GM12878 (cell line): Measurements from ENCODE around the gene DEPDC7. TPM values are rescaled to one million over a fixed set of nuclear protein-coding genes. Genes with fewer than 3 reads are reported as not detected.

Source experiments
- ATAC-seq: fragments of 200-7000 bp; cut with Tn5 transposase; 3 replicates; pipeline ENCODE4 v1.9.1; 2020; ENCODE audit warnings: mild to moderate bottlenecking, moderate library complexity
- BruUV-seq: library from RNA; stranded (reverse); fragments of 400-500 nt; replicated peaks from 2 replicates; lab custom pipeline; 2021; lab: Mats Ljungman, UMichigan
- CTCF ChIA-PET: fragments of 300-600 bp; sonication (Branson Sonifier 250); formaldehyde crosslinking; extraction: SDS; loops from one replicate; lab custom pipeline; 2021; ENCODE audit warnings: inconsistent platforms; lab: Yijun Ruan, JAX
- POLR2A ChIA-PET: fragments of 350-600 bp; formaldehyde crosslinking; extraction: SDS; loops from one replicate; lab custom pipeline; 2021; ENCODE audit warnings: inconsistent platforms; lab: Charles Lee
- RAD21 ChIA-PET: fragments of 300-600 bp; sonication (Branson Sonifier 250); formaldehyde crosslinking; loops from one replicate; lab custom pipeline; 2023; ENCODE audit warnings: antibody characterized with exemption; ENCODE audit not compliant: unreplicated experiment; lab: Charles Lee
- SMC1A ChIA-PET: fragments of 300-600 bp; sonication (Branson Sonifier 250); formaldehyde crosslinking; loops from one replicate; lab custom pipeline; 2023; ENCODE audit not compliant: unreplicated experiment, uncharacterized antibody; lab: Charles Lee
- DNase-seq: peaks from one replicate; pipeline ENCODE4 v3.0.0-alpha.2; 2011; ENCODE audit warnings: low read depth, low spot score
- FAIRE-seq: peaks from 3 replicates; lab custom pipeline; 2011; peaks lifted over from hg19 to GRCh38; lab: Jason Lieb, UNC
- H2AFZ ChIP-seq: 2 replicates; pipeline ENCODE4 v1.6.0; 2011; ENCODE audit warnings: low read depth, low read length, control low read depth; ENCODE audit not compliant: control insufficient read depth
- H3K27ac ChIP-seq: 2 replicates; pipeline ENCODE4 v1.5.1; 2011; ENCODE audit warnings: control low read depth; ENCODE audit not compliant: control insufficient read depth, insufficient read depth
- H3K27me3 ChIP-seq, 2 experiments: replicated peaks in 1 of 2; 2 replicates each; pipeline versions ENCODE4 v1.6.0 to v1.6.1; 2011; ENCODE audit warnings: low read length in 1 of 2; ENCODE audit not compliant: control insufficient read depth in 2 of 2, insufficient read depth in 2 of 2
- H3K36me3 ChIP-seq, 2 experiments: 2 replicates each; pipeline ENCODE4 v1.5.1; 2011; ENCODE audit warnings: low read length in 1 of 2; ENCODE audit not compliant: control insufficient read depth in 2 of 2, insufficient read depth in 2 of 2
- H3K4me1 ChIP-seq: 2 replicates; pipeline ENCODE4 v1.6.1; 2011; ENCODE audit warnings: mild to moderate bottlenecking, low read length, moderate library complexity, mixed read lengths; ENCODE audit not compliant: control insufficient read depth, insufficient read depth
- H3K4me2 ChIP-seq: 2 replicates; pipeline ENCODE4 v1.6.0; 2011; ENCODE audit warnings: control low read depth; ENCODE audit not compliant: control insufficient read depth, insufficient read depth
- H3K4me3 ChIP-seq: fragments of 200-600 bp; sonication (generic); 2 replicates; pipeline ENCODE4 v1.5.1; 2016
- H3K79me2 ChIP-seq: 2 replicates; pipeline ENCODE4 v1.6.0; 2011; ENCODE audit warnings: low read length; ENCODE audit not compliant: control insufficient read depth, insufficient read depth
- H3K9ac ChIP-seq: 2 replicates; pipeline ENCODE4 v1.8.0; 2011; ENCODE audit warnings: low read length, control low read depth, mixed read lengths; ENCODE audit not compliant: control insufficient read depth, insufficient read depth
- H3K9me3 ChIP-seq: replicated peaks from 3 replicates; pipeline ENCODE4 v1.5.1; 2011; ENCODE audit warnings: mild to moderate bottlenecking, low read length; ENCODE audit not compliant: control insufficient read depth, insufficient read depth
- H4K20me1 ChIP-seq: 2 replicates; pipeline ENCODE4 v1.6.0; 2011; ENCODE audit not compliant: control insufficient read depth, insufficient read depth
- MYB ChIP-seq: fragments of 150-350 bp; IDR thresholded peaks from 2 replicates; pipeline ENCODE4 v1.6.1; 2014; ENCODE audit warnings: mild to moderate bottlenecking, low read depth, low read length, borderline replicate concordance
- WGBS: methylation state at CpG from one replicate; pipeline ENCODE4 v1.1.6; 2016; ENCODE audit warnings: low lambda C conversion rate; ENCODE audit not compliant: insufficient replicate concordance, insufficient coverage; ENCODE audit errors: missing lambda C conversion rate; 5-methylcytosine and 5-hydroxymethylcytosine counted together
- in situ Hi-C: fragments of 300-500 bp; cut with MboI; formaldehyde crosslinking; loops from 9 replicates; pipeline ENCODE4 v1.14.3; 2018; ENCODE audit warnings: mixed read lengths
- intact Hi-C: fragments of 100-400 bp; cut with micrococcal nuclease; formaldehyde crosslinking; loops from one replicate; pipeline ENCODE4 v1.14.2; 2022; ENCODE audit not compliant: unreplicated experiment
- polyA plus RNA-seq, 11 experiments: library from polyadenylated mRNA; depleted of rRNA in 4 of 11; unstranded in 6 of 11; stranded (reverse) in 5 of 11; fragments of >200 nt; fragmentation: Nextera tagmentation in 4 of 11; fragmentation: Illumina TruSeq in 1 of 11; extraction: Ambion mirVana in 4 of 11; extraction: Trizol in 1 of 11; gene quantifications; 1 replicate in 1 of 11; 2 replicates in 10 of 11; pipeline versions ENCODE4 v1.2.1 to v1.2.3, GENCODE V29; 2011 to 2016; ENCODE audit warnings: inconsistent platforms in 2 of 11, missing spikeins in 2 of 11, low read depth in 1 of 11
- total RNA-seq, 4 experiments: library from RNA; depleted of rRNA in 3 of 4; stranded (reverse); fragments of >200 nt in 3 of 4; fragmentation: Illumina TruSeq in 1 of 4; extraction: Trizol in 1 of 4; gene quantifications; 2 replicates each; pipeline versions ENCODE4 v1.2.1 to v1.2.3, GENCODE V29; 2013 to 2021
- TF ChIP-seq, protein P1 (sequence below): fragments of 450-650 bp; IDR thresholded peaks from 2 replicates; pipeline ENCODE4 v1.6.1; 2016; ENCODE audit warnings: mild to moderate bottlenecking, moderate library complexity, borderline replicate concordance

Gene DEPDC7
- total and polyA plus RNA-seq, 10 of the 15 experiments (the other 5 are each of a cell fraction or from before 2014, with no cell fraction given) = 0.06 to 1.1 (median 0.49) TPM

DNA sequence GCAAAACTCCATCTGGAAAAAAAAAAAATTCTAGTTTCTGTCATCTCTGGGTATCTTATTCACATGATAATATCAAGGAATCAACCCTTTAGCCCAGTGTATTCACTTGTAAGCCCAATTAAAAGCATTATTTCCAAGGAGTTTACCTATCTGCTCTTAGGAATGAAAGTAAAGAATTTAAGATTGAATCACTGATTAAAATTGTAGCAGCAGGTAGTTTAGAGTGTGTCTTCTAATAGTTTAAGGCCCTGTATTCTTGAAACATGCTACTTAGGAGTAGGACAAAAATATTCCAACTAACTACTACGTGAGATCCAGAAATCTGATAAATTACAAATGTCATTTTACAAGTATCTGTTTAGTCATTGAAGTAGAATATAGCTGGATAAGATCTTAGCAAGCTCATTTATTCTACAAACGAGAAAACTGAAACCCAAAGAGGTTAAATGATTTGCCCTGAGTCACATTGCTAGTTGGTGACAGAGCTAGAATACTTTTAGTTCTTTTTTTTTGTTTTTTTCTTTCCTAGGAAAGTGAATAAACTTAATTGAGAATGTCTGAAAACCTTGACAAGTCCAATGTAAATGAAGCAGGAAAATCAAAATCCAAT, 27.6 kb downstream of the DEPDC7 start:
- H3K9me3 ChIP-seq = no peaks in the 10 kb centered on the region
- H3K27ac ChIP-seq = no peak overlapping the region
- whole genome bisulfite sequencing = 20% methylated on average over 2 of the region's 2 CpGs
- no peak overlapping the region for H3K4me3 ChIP-seq
- TF ChIP-seq, protein P1, sequence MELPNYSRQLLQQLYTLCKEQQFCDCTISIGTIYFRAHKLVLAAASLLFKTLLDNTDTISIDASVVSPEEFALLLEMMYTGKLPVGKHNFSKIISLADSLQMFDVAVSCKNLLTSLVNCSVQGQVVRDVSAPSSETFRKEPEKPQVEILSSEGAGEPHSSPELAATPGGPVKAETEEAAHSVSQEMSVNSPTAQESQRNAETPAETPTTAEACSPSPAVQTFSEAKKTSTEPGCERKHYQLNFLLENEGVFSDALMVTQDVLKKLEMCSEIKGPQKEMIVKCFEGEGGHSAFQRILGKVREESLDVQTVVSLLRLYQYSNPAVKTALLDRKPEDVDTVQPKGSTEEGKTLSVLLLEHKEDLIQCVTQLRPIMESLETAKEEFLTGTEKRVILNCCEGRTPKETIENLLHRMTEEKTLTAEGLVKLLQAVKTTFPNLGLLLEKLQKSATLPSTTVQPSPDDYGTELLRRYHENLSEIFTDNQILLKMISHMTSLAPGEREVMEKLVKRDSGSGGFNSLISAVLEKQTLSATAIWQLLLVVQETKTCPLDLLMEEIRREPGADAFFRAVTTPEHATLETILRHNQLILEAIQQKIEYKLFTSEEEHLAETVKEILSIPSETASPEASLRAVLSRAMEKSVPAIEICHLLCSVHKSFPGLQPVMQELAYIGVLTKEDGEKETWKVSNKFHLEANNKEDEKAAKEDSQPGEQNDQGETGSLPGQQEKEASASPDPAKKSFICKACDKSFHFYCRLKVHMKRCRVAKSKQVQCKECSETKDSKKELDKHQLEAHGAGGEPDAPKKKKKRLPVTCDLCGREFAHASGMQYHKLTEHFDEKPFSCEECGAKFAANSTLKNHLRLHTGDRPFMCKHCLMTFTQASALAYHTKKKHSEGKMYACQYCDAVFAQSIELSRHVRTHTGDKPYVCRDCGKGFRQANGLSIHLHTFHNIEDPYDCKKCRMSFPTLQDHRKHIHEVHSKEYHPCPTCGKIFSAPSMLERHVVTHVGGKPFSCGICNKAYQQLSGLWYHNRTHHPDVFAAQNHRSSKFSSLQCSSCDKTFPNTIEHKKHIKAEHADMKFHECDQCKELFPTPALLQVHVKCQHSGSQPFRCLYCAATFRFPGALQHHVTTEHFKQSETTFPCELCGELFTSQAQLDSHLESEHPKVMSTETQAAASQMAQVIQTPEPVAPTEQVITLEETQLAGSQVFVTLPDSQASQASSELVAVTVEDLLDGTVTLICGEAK = peak; percentile 25; the same call in 1 of the 2 replicates
- no peak for TF ChIP-seq MYB
- in situ Hi-C loops = no loop called here
- H4K20me1 ChIP-seq = no peaks in the 10 kb centered on the region
- no peaks in the 10 kb centered on the region for H3K27me3 ChIP-seq
- ChIA-PET SMC1A (interaction anchor here (0.6 to 2.9 kb wide), 13 partner anchors 10 to 117 kb away, joined by 3 to 13 read pairs (median 4); no protein-coding TSS in a partner anchor), POLR2A (interaction anchor here (0.8 to 1.9 kb wide), 4 partner anchors 9 to 17 kb away, joined by 3 to 4 read pairs (median 4); no protein-coding TSS in a partner anchor), RAD21 (interaction anchor here (0.9 to 1.7 kb wide), 5 partner anchors 11 to 234 kb away, joined by 3 to 12 read pairs (median 5); no protein-coding TSS in a partner anchor), CTCF (interaction anchor here (0.6 to 2.5 kb wide), 9 partner anchors 10 to 623 kb away, joined by 3 to 11 read pairs (median 4); no protein-coding TSS in a partner anchor)
- FAIRE-seq = no peak
- no peak for ATAC-seq
- no peak overlapping the region for H2AFZ ChIP-seq
- H3K9ac ChIP-seq = peak overlapping the region; percentile 2
- H3K4me2 ChIP-seq = no peak overlapping the region
- H3K4me1 ChIP-seq = no peaks in the 10 kb centered on the region
- intact Hi-C loops = no loop called here
- peaks cover 17% of the 10 kb centered on the region for H3K79me2 ChIP-seq
- no peak for DNase-seq
- H3K36me3 ChIP-seq = peaks cover 0 to 10% of the 10 kb centered on the region in 2 experiments; a peak in 3 of 4 replicates
- BruUV-seq = no TSS peak
